ENCODE results near the gene NAALADL1. TPM values are rescaled to one million over a fixed set of nuclear protein-coding genes. Genes with fewer than 3 reads are reported as not detected.
A peak's percentile ranks its signal among the peaks of the same experiment; 100 is the strongest.

The NAALADL1 gene
- total RNA-seq, 2 donors from 2014 or later = 6.6 to 7.0 TPM

GRCh38 chr11:64996710-64997380 is 61.5 kb downstream of the NAALADL1 start, which contains the start of gene BATF2:
BATF2 (minus strand) TSS chr11:64996971; CDS start chr11:64996914, 57 bp downstream.
- peak; percentile 81 for DNase-seq
- intact Hi-C loops (cut with DNase I) = no loop called here
- ATAC-seq = peak; percentile 92

- ATAC-seq (peak in 1 of 2 donors; percentile 22), DNase-seq (no peak)
- intact Hi-C loops (cut with DNase I) = no loop called here
Observed at GRCh38 chr11:64996327-64996709, 62.0 kb downstream of the NAALADL1 start.

Small RNA genes within 50 kb of the gene (microRNA-seq; reads per million reads assigned to microRNA genes)
- 0.27 to 0.40 reads per million in 2 donors for gene MIR6879

Other genes with a start within 250 kb of the NAALADL1 start
- gene MEN1, start 248.0 kb downstream of the NAALADL1 start, total RNA-seq = 10 to 100 TPM in 1 of 2 donors, 1 to 10 TPM in 1; 9.0 to 12.3 TPM
- under 1 TPM; 0.55 to 0.65 TPM for gene CDC42BPG, start 213.9 kb downstream of the NAALADL1 start, total RNA-seq
- gene EHD1, start 179.9 kb downstream of the NAALADL1 start, total RNA-seq = 10 to 100 TPM; 36.6 to 43.1 TPM
- gene ATG2A, start 141.3 kb downstream of the NAALADL1 start, total RNA-seq = 10 to 100 TPM; 12.3 to 14.6 TPM
- 10 to 100 TPM; 17.9 to 20.5 TPM for gene PPP2R5B, start 133.9 kb downstream of the NAALADL1 start, total RNA-seq
- gene GPHA2, start 122.7 kb downstream of the NAALADL1 start, total RNA-seq = not detected
- not detected for gene MAJIN, start 86.4 kb downstream of the NAALADL1 start, total RNA-seq
- gene BATF2, start 61.6 kb downstream of the NAALADL1 start, total RNA-seq = 1 to 10 TPM; 1.4 to 1.6 TPM
- 100 to 1,000 TPM; 110 to 116 TPM for gene ARL2, start 44.4 kb downstream of the NAALADL1 start, total RNA-seq
- gene SNX15, start 31.1 kb downstream of the NAALADL1 start, total RNA-seq = 10 to 100 TPM; 17.2 to 20.1 TPM
- gene SAC3D1, start 17.3 kb downstream of the NAALADL1 start, total RNA-seq = 1 to 10 TPM; 5.2 to 9.5 TPM
- gene CDCA5, start 25.5 kb upstream of the NAALADL1 start, total RNA-seq = 1 to 10 TPM in 1 of 2 donors, under 1 TPM in 1; 0.81 to 2.5 TPM
- 10 to 100 TPM; 26.2 to 26.5 TPM for gene ZFPL1, start 25.7 kb upstream of the NAALADL1 start, total RNA-seq
- gene VPS51, start 37.7 kb upstream of the NAALADL1 start, total RNA-seq = 10 to 100 TPM; 52.7 to 70.1 TPM
- gene TM7SF2, start 53.3 kb upstream of the NAALADL1 start, total RNA-seq = 10 to 100 TPM; 50.0 to 53.2 TPM
- 1 to 10 TPM; 6.6 to 8.2 TPM for gene ZNHIT2, start 59.1 kb upstream of the NAALADL1 start, total RNA-seq
- gene FAU, start 63.6 kb upstream of the NAALADL1 start, total RNA-seq = 100 to 1,000 TPM; 651 to 723 TPM
- gene MRPL49, start 63.8 kb upstream of the NAALADL1 start, total RNA-seq = 10 to 100 TPM; 26.3 to 33.4 TPM
- gene SYVN1, start 76.0 kb upstream of the NAALADL1 start, total RNA-seq = 10 to 100 TPM; 33.2 to 41.6 TPM
- not detected for gene SPDYC, start 111.7 kb upstream of the NAALADL1 start, total RNA-seq
- gene CAPN1, start 123.4 kb upstream of the NAALADL1 start, total RNA-seq = 10 to 100 TPM; 86.9 to 92.4 TPM
- gene POLA2, start 203.4 kb upstream of the NAALADL1 start, total RNA-seq = 1 to 10 TPM; 5.3 to 7.3 TPM

Measured in left cardiac atrium (tissue), 4 donors.